ENCODE measurements around the gene CD79B.

DNA sequence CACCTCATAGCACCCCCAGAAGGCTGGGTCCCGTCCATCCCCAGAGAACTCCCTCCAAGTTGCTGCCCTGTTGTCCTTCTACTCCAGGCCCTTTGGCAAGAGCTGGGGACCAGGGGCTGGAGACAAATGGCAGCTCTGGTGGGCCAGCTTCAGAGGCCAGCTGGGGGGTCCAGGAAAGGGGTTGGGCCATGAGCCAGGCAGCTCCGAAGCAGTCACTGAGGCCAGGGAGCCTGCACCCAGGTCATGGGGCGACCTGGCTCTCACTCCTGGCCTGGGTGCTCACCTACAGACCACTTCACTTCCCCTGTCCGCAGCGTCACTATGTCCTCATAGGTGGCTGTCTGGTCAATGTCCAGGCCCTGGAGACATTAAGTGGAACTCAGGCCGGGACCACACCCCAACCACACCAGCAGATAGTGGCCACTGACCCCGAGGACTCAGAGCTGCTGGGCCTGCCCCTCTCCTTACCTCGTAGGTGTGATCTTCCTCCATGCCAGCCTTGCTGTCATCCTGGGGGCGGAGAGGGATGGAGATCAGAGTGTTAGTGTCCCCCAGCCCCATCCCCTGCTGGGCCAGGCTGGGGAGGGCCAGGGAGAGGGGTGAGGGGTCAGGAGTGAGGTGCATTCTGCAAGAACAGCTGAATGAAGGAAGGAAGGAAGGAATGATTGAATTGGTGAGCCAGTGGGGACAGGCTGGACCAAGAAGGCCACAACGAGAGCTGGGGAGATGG, 3.0 kb downstream of the CD79B start:
- TF ChIP-seq, protein P1, sequence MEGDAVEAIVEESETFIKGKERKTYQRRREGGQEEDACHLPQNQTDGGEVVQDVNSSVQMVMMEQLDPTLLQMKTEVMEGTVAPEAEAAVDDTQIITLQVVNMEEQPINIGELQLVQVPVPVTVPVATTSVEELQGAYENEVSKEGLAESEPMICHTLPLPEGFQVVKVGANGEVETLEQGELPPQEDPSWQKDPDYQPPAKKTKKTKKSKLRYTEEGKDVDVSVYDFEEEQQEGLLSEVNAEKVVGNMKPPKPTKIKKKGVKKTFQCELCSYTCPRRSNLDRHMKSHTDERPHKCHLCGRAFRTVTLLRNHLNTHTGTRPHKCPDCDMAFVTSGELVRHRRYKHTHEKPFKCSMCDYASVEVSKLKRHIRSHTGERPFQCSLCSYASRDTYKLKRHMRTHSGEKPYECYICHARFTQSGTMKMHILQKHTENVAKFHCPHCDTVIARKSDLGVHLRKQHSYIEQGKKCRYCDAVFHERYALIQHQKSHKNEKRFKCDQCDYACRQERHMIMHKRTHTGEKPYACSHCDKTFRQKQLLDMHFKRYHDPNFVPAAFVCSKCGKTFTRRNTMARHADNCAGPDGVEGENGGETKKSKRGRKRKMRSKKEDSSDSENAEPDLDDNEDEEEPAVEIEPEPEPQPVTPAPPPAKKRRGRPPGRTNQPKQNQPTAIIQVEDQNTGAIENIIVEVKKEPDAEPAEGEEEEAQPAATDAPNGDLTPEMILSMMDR (IDR thresholded peaks at IDR 0.05): no peak
- no peak for TF ChIP-seq POLR2A (IDR thresholded peaks at IDR 0.05)

Measured in heart left ventricle (tissue), 13 donors.